Activated naive CD4-positive, alpha-beta T cell treated with anti-CD3 and anti-CD28 coated beads for 36 hours (primary cell): ENCODE results near the gene RAET1G. TPM values are rescaled to one million over a fixed set of nuclear protein-coding genes. Genes with fewer than 3 reads are reported as not detected.
"Not testable (repeated sequence)": the region's sequence is repeated elsewhere in the genome, so short reads cannot be mapped to it uniquely, and the experiment has no call there.

Source experiments
- CTCF ChIA-PET: fragments of 350-600 bp; sonication (Branson Sonifier 250); formaldehyde crosslinking; loops from one replicate; lab custom pipeline; 2021; ENCODE audit warnings: antibody characterized with exemption; lab: Charles Lee
- DNase-seq: peaks from one replicate; pipeline ENCODE4 v3.0.0-alpha.2; 2020
- H3K27ac Mint-ChIP-seq: one replicate; pipeline ENCODE4 v1.8.0; 2021; ENCODE audit warnings: mild to moderate bottlenecking, mixed read lengths
- H3K27me3 Mint-ChIP-seq: one replicate; pipeline ENCODE4 v1.8.0; 2021; ENCODE audit warnings: low read depth, mixed read lengths
- H3K36me3 Mint-ChIP-seq: one replicate; pipeline ENCODE4 v1.8.0; 2021; ENCODE audit warnings: low read depth, mixed read lengths
- H3K4me1 Mint-ChIP-seq: one replicate; pipeline ENCODE4 v1.8.0; 2021; ENCODE audit warnings: low read depth, mixed read lengths
- H3K4me3 Mint-ChIP-seq: one replicate; pipeline ENCODE4 v1.8.0; 2021; ENCODE audit warnings: mild to moderate bottlenecking, moderate library complexity, mixed read lengths
- H3K9me3 Mint-ChIP-seq: one replicate; pipeline ENCODE4 v1.8.0; 2021; ENCODE audit warnings: mixed read lengths
- intact Hi-C: fragments of 100-400 bp; cut with micrococcal nuclease; formaldehyde crosslinking; loops from one replicate; pipeline ENCODE4 v1.15.1; 2023
- total RNA-seq, 2 experiments: library from RNA; stranded (reverse); gene quantifications; one replicate each; pipeline ENCODE4 v1.2.3, GENCODE V29; 2021

Gene RAET1G
- total RNA-seq, 2 experiments from 2014 or later, result not detected

DNA sequence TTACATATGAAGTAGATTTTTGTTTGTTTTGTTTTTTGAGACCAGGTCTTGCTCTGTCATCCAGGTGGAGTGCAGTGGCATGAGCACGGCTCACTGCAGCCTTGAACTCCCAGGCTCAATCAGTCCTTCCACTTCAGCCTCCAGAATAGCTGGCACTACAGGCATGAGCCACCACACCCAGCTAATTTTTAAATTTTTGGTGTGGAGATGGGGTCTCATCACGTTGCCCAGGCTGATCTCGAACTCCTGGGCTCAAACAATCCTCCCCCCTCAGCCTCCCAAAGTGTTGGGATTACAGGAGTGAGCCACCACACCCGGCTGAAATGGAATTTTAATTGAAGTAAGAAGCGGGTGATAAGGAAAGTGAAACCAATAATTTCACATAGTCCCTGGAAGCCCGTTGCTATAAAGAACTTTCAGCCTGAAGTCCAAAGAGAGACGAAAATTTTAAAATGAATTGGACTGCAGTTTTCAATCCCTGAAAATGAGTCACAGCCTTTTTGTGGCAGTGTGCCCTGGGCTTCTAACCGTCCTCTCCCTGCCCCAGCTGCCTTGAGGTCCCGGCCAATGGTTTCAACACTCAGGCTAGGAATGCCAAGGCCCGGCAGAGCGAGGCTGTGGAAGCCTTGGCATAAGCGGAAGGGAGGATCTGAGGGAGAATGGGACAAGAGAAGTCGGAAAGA, 25.8 kb downstream of the RAET1G start:
- peaks cover 3% of the 10 kb centered on the region for H3K27me3 Mint-ChIP-seq
- no peak overlapping the region for H3K27ac Mint-ChIP-seq
- H3K4me1 Mint-ChIP-seq, result peaks cover 12% of the 10 kb centered on the region
- CTCF ChIA-PET, result interaction anchor here (0.6 to 2.4 kb wide), 2 partner anchors 57 to 1374 kb away, joined by 4 to 8 read pairs; no protein-coding TSS in a partner anchor
- H3K36me3 Mint-ChIP-seq, result no peaks in the 10 kb centered on the region
- no peak for DNase-seq
- no peaks in the 10 kb centered on the region for H3K9me3 Mint-ChIP-seq
- no peak overlapping the region for H3K4me3 Mint-ChIP-seq
- intact Hi-C loops, result no loop called here

DNA sequence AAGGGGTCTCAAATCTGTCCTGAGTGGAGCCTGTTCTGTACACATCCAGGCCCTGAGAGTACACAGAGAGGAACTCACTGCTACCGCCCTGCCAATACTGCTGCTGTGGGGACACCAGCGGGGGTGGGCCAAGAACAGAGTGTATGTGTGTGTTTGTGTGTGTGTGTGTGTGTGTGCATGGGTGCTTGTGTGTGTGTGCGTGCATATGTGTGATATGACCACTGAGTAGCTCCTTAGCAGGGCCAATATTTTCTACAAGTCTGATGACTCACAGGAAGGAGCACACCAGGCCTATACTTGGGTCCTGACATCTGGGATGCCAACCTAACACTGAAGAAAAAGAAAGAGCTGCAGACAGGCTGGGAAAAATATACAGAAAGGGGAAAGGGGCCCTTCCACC, 26.4 kb downstream of the RAET1G start:
- Mint-ChIP-seq H3K4me3 (no peak overlapping the region), H3K27me3 (peaks cover 3% of the 10 kb centered on the region), H3K9me3 (no peaks in the 10 kb centered on the region), H3K27ac (no peak overlapping the region), H3K4me1 (peaks cover 12% of the 10 kb centered on the region), H3K36me3 (no peaks in the 10 kb centered on the region)
- CTCF ChIA-PET, result interaction anchor here (0.6 to 2.4 kb wide), 3 partner anchors 56 to 1373 kb away, joined by 3 to 8 read pairs (median 4); no protein-coding TSS in a partner anchor
- DNase-seq, result no peak
- intact Hi-C loops, result loop anchor here (1.0 kb wide), 1 partner anchor 32 kb away; the partner anchor contains the start of gene LRP11

DNA sequence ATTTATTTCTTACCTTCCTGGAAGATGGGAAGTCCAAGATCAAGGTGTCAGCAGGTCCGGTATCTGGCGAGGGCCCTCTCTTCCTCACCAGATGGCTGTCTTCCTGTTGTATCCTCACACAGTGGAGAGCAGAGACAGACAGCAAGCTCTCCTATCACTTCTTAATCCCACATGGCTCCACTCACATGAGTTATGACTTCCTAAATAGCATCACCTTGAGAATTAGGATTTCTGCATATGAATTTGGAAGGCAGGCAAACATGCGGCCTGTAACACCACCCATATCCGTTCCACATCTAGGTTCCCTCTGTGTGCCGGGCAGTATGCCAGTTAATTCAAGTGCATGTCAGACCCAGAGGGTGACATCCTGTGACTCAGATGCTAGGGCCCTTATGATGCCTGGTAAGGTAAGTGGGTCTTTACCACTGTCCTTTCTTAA, 27.1 kb downstream of the RAET1G start:
- intact Hi-C loops, result loop anchor here (1.0 kb wide), 1 partner anchor 32 kb away; the partner anchor contains the start of gene LRP11
- H3K36me3 Mint-ChIP-seq, result no peaks in the 10 kb centered on the region
- peak; percentile 76 for DNase-seq
- H3K4me1 Mint-ChIP-seq, result peaks cover 12% of the 10 kb centered on the region
- H3K9me3 Mint-ChIP-seq, result no peaks in the 10 kb centered on the region
- peaks cover 3% of the 10 kb centered on the region for H3K27me3 Mint-ChIP-seq
- no peak overlapping the region for H3K4me3 Mint-ChIP-seq
- no peak overlapping the region for H3K27ac Mint-ChIP-seq
- CTCF ChIA-PET, result interaction anchor here (0.6 to 2.4 kb wide), 3 partner anchors 36 to 330 kb away, joined by 3 to 8 read pairs (median 3); no protein-coding TSS in a partner anchor

DNA sequence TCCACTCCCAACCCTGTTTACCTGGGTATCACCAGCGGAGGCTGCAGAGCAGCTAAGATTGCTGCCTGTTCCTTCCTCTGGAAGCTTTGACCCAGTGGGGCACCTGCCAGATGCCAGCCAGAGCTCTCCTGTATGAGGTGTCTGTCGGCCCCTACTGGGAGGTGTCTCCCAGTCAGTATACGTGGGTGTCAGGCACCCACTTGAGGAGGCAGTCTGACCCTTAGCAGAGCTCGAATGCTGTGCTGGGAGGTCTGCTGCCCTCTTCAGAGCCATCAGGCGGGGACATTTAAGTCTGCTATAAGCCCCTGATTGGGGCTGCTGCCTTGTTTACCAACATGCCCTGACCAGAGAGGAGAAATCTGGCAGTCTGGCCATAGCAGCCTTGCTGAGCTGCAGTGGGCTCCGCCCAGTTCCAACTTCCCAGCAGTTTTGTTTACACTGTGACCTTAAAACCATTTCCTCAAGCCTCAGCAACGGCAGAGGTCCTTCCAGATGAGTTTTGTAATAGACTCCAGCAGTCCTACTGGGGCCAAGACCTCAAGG, 27.8 kb downstream of the RAET1G start:
- H3K9me3 Mint-ChIP-seq, result no peaks in the 10 kb centered on the region
- CTCF ChIA-PET, result interaction anchor here (0.7 to 2.4 kb wide), 2 partner anchors 36 to 55 kb away, joined by 3 to 8 read pairs; no protein-coding TSS in a partner anchor

DNA sequence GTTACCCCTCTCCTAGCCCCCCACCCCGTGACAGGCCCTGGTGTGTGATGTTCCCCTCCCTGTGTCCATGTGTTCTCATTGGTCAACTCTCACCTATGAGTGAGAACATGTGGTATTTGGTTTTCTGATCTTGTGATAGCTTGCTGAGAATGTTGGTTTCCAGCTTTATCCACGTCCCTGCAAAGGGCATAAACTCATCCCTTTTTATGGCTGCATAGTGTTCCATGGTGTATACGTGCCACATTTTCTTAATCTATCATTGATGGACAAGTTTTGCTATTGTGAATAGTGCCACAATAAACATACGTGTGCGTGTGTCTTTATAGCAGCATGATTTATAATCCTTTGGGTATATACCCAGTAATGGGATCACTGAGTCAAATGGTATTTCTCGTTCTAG, 31.1 kb downstream of the RAET1G start:
- not testable (repeated sequence) for H3K9me3 Mint-ChIP-seq

More for the DNA sequence above, 27.8 kb downstream of the RAET1G start:
- intact Hi-C loops, result no loop called here
- no peak overlapping the region for H3K4me3 Mint-ChIP-seq
- no peak for DNase-seq
- no peaks in the 10 kb centered on the region for H3K36me3 Mint-ChIP-seq
- H3K27ac Mint-ChIP-seq, result no peak overlapping the region
- H3K4me1 Mint-ChIP-seq, result peaks cover 12% of the 10 kb centered on the region
- H3K27me3 Mint-ChIP-seq, result peaks cover 3% of the 10 kb centered on the region

DNA sequence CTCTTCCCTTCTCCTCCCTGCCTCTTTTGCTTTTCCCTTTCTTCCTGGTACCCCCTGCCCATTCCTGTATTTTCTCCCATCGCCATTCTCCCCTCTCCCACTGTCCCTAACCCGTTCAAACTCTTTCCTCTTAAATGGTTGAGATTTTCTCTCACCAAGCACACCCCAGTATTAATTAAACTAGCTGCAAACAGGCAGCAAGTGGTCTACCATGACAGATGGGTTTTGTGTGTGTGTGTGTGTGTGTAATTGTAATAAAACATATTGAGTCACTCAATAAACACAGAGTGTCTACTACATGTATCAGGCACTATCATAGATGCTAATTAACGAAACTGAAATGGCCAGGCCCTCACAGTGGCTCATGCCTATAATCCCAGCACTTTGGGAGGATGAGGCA, 31.7 kb downstream of the RAET1G start:
- H3K9me3 Mint-ChIP-seq, result no peaks in the 10 kb centered on the region

More for the DNA sequence above, 31.1 kb downstream of the RAET1G start:
- intact Hi-C loops, H3K4me3 Mint-ChIP-seq, H3K36me3 Mint-ChIP-seq, H3K27ac Mint-ChIP-seq, H3K27me3 Mint-ChIP-seq, DNase-seq: not testable (repeated sequence)
- CTCF ChIA-PET, result interaction anchor here (0.6 kb wide), 1 partner anchor 504 kb away, joined by 3 read pairs; no protein-coding TSS in a partner anchor
- H3K4me1 Mint-ChIP-seq, result peaks cover 12% of the 10 kb centered on the region

DNA sequence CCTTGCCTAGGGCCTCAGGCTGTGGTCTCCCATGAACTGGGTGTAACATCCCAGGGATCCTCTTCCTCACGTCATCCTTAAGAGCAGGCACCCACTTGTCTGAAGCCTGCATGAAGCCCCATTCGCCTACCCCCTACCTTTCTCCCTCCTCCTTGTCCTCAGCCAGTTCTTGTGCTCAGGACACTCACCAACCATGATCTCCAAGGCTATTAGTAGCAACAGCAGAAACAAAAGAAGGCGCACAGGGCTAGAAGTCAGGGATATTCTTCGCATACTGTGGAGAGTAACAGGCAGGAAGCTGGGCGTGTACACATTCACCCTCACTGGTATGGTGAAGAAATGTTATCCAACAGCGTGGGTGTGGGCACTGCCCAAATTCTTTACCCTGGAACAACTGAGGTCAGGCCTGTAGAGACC, 32.3 kb downstream of the RAET1G start:
- CTCF ChIA-PET, result interaction anchor here (0.8 kb wide), 1 partner anchor 50 kb away, joined by 3 read pairs; no protein-coding TSS in a partner anchor
- Mint-ChIP-seq H3K27me3 (peaks cover 3% of the 10 kb centered on the region), H3K9me3 (no peaks in the 10 kb centered on the region), H3K36me3 (no peaks in the 10 kb centered on the region), H3K4me3 (no peak overlapping the region), H3K27ac (no peak overlapping the region), H3K4me1 (peaks cover 1% of the 10 kb centered on the region)
- DNase-seq, result no peak
- intact Hi-C loops, result no loop called here

More for the DNA sequence above, 31.7 kb downstream of the RAET1G start:
- H3K27ac Mint-ChIP-seq, result no peak overlapping the region
- DNase-seq, result no peak
- intact Hi-C loops, result no loop called here
- CTCF ChIA-PET, result interaction anchor here (0.8 kb wide), 1 partner anchor 50 kb away, joined by 3 read pairs; no protein-coding TSS in a partner anchor
- H3K4me3 Mint-ChIP-seq, result no peak overlapping the region
- H3K4me1 Mint-ChIP-seq, result peaks cover 7% of the 10 kb centered on the region
- H3K27me3 Mint-ChIP-seq, result peaks cover 3% of the 10 kb centered on the region
- no peaks in the 10 kb centered on the region for H3K36me3 Mint-ChIP-seq

DNA sequence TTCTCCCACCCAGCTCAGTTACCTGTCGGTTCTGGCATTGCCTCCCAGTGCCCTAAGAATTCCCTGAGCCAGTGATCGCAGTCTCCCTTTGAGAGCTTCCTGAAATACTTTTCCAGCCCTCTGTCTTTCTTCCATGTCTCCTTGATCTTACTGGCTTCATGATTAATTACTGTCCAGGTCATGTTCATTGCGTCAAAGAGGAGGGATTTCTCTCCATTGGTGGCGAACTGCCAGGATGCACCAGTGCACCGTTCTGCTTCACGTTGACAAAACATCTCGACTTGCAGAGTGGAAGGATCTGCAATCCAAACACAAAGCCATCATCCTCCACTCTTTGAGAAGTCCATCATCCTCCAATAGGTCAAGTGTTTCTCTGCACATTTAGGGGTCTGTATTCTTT, 33.6 kb downstream of the RAET1G start:
- CTCF ChIA-PET, result no interaction called here
- H3K9me3 Mint-ChIP-seq, result no peaks in the 10 kb centered on the region
- H3K4me1 Mint-ChIP-seq, result no peaks in the 10 kb centered on the region
- DNase-seq, result no peak
- H3K4me3 Mint-ChIP-seq, result no peak overlapping the region
- intact Hi-C loops, result no loop called here
- H3K36me3 Mint-ChIP-seq, result no peaks in the 10 kb centered on the region
- no peak overlapping the region for H3K27ac Mint-ChIP-seq
- no peaks in the 10 kb centered on the region for H3K27me3 Mint-ChIP-seq

DNA sequence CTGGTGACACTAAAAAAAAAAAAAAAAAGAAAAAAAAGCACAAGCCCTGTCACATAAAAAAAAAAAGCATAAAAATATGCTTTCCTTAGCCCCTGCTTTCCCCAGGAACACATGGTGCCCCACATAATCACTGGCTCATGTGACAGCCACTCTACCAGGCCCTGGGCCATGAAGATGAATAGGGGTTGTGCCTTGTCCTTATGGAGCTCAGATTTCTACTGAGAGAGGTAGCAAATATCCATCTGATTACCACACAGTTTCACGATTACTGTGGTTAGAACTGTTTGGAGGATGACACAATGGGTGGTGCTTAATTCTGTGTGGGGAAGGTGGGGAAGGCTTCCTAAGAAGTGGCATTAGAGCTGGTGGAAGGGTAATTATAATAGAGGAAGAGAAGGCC, 34.3 kb downstream of the RAET1G start:
- H3K27me3 Mint-ChIP-seq, result no peaks in the 10 kb centered on the region
- intact Hi-C loops, result no loop called here
- CTCF ChIA-PET, result no interaction called here
- no peaks in the 10 kb centered on the region for H3K36me3 Mint-ChIP-seq
- H3K9me3 Mint-ChIP-seq, result no peaks in the 10 kb centered on the region
- DNase-seq, result no peak
- no peak overlapping the region for H3K27ac Mint-ChIP-seq
- no peak overlapping the region for H3K4me3 Mint-ChIP-seq
- H3K4me1 Mint-ChIP-seq, result no peaks in the 10 kb centered on the region

DNA sequence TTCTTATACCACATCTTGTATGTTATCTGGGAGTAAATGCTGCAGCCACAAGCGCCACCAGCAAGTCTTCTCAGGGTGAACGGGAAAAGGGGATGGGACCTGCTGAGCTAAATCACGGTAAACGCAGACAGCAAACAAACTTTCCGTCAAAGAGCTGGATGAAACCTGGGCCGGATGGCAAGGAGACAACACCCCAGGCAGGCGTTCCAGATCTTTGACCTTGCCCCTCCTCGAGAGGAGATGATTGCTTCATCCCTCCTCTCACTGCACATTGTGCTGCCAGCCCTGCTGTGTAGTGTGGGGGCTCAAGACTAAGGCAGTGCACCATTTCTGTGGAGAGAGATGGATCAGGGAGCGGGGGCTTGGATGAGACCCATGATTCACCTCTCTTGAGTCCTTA, 34.8 kb downstream of the RAET1G start:
- DNase-seq, result no peak
- Mint-ChIP-seq H3K4me1 (no peaks in the 10 kb centered on the region), H3K36me3 (no peaks in the 10 kb centered on the region), H3K27me3 (no peaks in the 10 kb centered on the region), H3K9me3 (no peaks in the 10 kb centered on the region), H3K27ac (no peak overlapping the region), H3K4me3 (no peak overlapping the region)
- intact Hi-C loops, result no loop called here
- CTCF ChIA-PET, result interaction anchor here (1.0 kb wide), 1 partner anchor 74 kb away, joined by 4 read pairs; no protein-coding TSS in a partner anchor

DNA sequence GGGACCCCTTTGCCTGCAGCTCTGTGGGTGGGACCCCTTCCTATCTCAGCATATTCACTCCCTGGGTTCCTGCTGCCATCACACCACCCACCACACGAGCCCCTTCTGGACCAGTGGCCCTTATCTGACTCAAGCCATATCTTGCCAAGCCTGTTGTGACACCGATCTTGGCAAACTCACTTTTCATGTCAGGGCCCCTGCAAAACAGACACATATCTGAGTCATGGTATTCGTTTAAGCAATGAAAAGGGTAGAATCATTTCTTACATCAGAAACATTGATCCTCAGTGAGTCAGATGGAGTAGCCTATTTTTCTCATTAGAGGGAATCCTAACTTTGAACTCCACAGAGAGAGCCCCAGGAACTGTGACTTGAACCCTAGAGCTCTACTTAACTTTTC, 35.6 kb downstream of the RAET1G start:
- H3K9me3 Mint-ChIP-seq, result no peaks in the 10 kb centered on the region
- no peaks in the 10 kb centered on the region for H3K36me3 Mint-ChIP-seq
- CTCF ChIA-PET, result interaction anchor here (1.0 kb wide), 1 partner anchor 75 kb away, joined by 4 read pairs; no protein-coding TSS in a partner anchor
- intact Hi-C loops, result no loop called here
- H3K27me3 Mint-ChIP-seq, result no peaks in the 10 kb centered on the region
- H3K4me3 Mint-ChIP-seq, result no peak overlapping the region
- no peaks in the 10 kb centered on the region for H3K4me1 Mint-ChIP-seq
- H3K27ac Mint-ChIP-seq, result no peak overlapping the region
- DNase-seq, result no peak

DNA sequence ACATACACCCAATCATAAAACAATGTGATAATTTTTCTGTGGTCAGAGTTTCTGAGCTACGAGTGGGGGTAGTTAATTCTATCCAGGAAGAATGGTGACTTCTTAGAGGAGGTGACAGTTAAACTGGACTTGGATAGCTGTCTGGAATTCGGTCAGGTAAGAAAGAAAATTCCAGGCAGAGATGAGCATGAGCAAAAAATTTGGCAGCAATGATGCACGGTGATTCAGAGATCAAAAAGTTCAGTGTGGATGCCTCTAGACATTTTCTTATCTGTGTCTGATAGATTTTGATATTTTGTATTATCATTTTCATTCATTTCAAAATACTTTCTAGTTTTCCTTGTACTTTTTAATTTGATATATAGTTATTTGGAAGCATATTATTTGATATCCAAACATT, 37.0 kb downstream of the RAET1G start:
- Mint-ChIP-seq H3K27ac (no peak overlapping the region), H3K4me1 (no peaks in the 10 kb centered on the region), H3K4me3 (no peak overlapping the region), H3K9me3 (no peaks in the 10 kb centered on the region), H3K27me3 (no peaks in the 10 kb centered on the region), H3K36me3 (no peaks in the 10 kb centered on the region)
- no peak for DNase-seq
- CTCF ChIA-PET, result interaction anchor here (1.1 kb wide), 1 partner anchor 8 kb away, joined by 3 read pairs; no protein-coding TSS in a partner anchor
- intact Hi-C loops, result no loop called here
